Tibial nerve (tissue), 4 donors: ENCODE measurements around the gene CHTF18. TPM values are rescaled to one million over a fixed set of nuclear protein-coding genes. Genes with fewer than 3 reads are reported as not detected.

Experiments used
- DNase-seq, 2 donors: peaks; one replicate each; pipeline ENCODE4 v3.0.0-alpha.2; 2019; ENCODE audit warnings: low spot score in 2 of 2
- H3K27ac ChIP-seq, 4 donors: fragments of 200-600 bp; sonication (generic) in 3 of 4; one replicate each; pipeline ENCODE4 v1.5.1; 2017 to 2019; ENCODE audit warnings: mild to moderate bottlenecking in 1 of 4
- H3K27me3 ChIP-seq, 2 donors: fragments of 200-600 bp; sonication (generic) in 1 of 2; one replicate each; pipeline versions ENCODE4 v1.5.1 to v1.6.0; 2017 to 2019
- H3K36me3 ChIP-seq, 3 donors: fragments of 200-600 bp; sonication (generic); one replicate each; pipeline ENCODE4 v1.5.1; 2018 to 2019
- H3K4me1 ChIP-seq, 4 donors: fragments of 200-600 bp; sonication (generic) in 3 of 4; one replicate each; pipeline ENCODE4 v1.5.1; 2017 to 2019
- H3K4me3 ChIP-seq, 4 donors: fragments of 200-600 bp; sonication (generic) in 3 of 4; one replicate each; pipeline ENCODE4 v1.5.1; 2017 to 2019; ENCODE audit warnings: mild to moderate bottlenecking in 1 of 4, moderate library complexity in 1 of 4
- H3K9me3 ChIP-seq, 4 donors: fragments of 200-600 bp; sonication (generic) in 3 of 4; one replicate each; pipeline ENCODE4 v1.5.1; 2017 to 2019
- EP300 ChIP-seq, 2 donors: sonication (generic); formaldehyde crosslinking; IDR thresholded peaks; one replicate each; pipeline ENCODE4 v1.6.1; 2017; ENCODE audit warnings: antibody characterized with exemption in 2 of 2, mild to moderate bottlenecking in 1 of 2
- POLR2A ChIP-seq, 2 donors: fragments of 450-650 bp; IDR thresholded peaks; one replicate each; pipeline ENCODE4 v1.6.1; 2017; ENCODE audit warnings: antibody characterized with exemption in 2 of 2, mild to moderate bottlenecking in 2 of 2, moderate library complexity in 2 of 2
- WGBS, 2 donors: methylation state at CpG; one replicate each; pipeline ENCODE4 v1.1.5; 2018; 5-methylcytosine and 5-hydroxymethylcytosine counted together
- total RNA-seq, 4 donors: library from RNA; depleted of rRNA; stranded (reverse); fragments of >200 nt; gene quantifications; one replicate each; pipeline ENCODE4 v1.1.0, GENCODE V29; 2016
- TF ChIP-seq, protein P1 (sequence below), 5 experiments: fragments of 200-600 bp in 3 of 5; fragments of 450-650 bp in 2 of 5; sonication (generic) in 3 of 5; IDR thresholded peaks; one replicate each; pipeline ENCODE4 v1.5.1; 2016 to 2019; ENCODE audit warnings: antibody characterized with exemption in 5 of 5, mild to moderate bottlenecking in 3 of 5, moderate library complexity in 2 of 5

Gene CHTF18
- total RNA-seq, 4 donors from 2014 or later: 6.1 to 57.5 (median 17.7) TPM

DNA sequence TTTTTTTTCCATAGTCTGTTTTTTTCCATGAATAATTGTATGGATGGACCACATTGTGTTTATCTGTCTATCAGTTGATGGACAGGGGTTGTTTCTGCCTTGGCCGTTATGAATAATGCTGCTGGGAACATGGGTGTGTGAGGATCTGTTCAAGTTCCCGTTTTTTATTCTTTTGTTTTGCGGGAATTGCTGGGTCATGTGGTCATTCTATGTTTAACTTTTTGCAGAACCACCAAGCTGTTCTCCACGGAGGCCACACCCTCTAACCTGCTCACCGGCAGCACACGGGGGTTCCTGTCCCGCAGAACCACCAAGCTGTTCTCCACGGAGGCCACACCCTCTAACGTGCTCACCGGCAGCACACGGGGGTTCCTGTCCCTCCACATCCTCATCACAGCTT, 33.8 kb upstream of the CHTF18 start:
- WGBS, 2 donors: 51 to 64% methylated on average over 11 of the region's 11 CpGs
- no peak overlapping the region for H3K4me3 ChIP-seq
- no peak for DNase-seq
- H3K36me3 ChIP-seq: no peaks in the 10 kb centered on the region
- no peak overlapping the region for H3K27ac ChIP-seq
- TF ChIP-seq, protein P1, sequence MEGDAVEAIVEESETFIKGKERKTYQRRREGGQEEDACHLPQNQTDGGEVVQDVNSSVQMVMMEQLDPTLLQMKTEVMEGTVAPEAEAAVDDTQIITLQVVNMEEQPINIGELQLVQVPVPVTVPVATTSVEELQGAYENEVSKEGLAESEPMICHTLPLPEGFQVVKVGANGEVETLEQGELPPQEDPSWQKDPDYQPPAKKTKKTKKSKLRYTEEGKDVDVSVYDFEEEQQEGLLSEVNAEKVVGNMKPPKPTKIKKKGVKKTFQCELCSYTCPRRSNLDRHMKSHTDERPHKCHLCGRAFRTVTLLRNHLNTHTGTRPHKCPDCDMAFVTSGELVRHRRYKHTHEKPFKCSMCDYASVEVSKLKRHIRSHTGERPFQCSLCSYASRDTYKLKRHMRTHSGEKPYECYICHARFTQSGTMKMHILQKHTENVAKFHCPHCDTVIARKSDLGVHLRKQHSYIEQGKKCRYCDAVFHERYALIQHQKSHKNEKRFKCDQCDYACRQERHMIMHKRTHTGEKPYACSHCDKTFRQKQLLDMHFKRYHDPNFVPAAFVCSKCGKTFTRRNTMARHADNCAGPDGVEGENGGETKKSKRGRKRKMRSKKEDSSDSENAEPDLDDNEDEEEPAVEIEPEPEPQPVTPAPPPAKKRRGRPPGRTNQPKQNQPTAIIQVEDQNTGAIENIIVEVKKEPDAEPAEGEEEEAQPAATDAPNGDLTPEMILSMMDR (IDR thresholded peaks at IDR 0.05): no peak
- no peak for TF ChIP-seq POLR2A (IDR thresholded peaks at IDR 0.05)
- no peak for TF ChIP-seq EP300 (IDR thresholded peaks at IDR 0.05)
- peaks cover 0 to 8% (median 0%) of the 10 kb centered on the region in 4 donors for H3K9me3 ChIP-seq
- H3K27me3 ChIP-seq: peaks cover 0 to 23% of the 10 kb centered on the region in 2 donors
- H3K4me1 ChIP-seq: no peaks in the 10 kb centered on the region

DNA sequence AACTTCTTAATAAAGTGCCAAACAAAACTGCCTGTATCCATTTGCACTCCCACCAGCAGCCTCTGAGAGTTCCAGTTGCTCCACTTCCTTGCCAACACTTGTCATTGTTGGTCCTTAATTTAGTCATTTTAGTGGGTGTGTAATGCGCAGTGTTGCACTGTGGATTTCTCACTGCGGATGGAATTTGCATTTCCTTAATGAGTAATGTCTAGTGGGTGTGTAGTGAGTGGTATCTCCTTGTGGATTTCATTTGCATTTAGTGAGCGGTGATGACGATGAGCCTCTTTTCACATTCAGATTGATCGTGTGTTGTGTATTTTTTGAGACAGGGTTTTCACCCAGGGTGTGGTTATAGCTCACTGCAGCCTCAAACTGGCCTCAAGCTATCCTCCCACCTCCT, 32.0 kb upstream of the CHTF18 start:
- no peaks in the 10 kb centered on the region for H3K4me1 ChIP-seq
- no peak for DNase-seq
- WGBS, 2 donors: 93 to 94% methylated on average over 5 of the region's 5 CpGs
- H3K9me3 ChIP-seq: peaks cover 0 to 8% (median 0%) of the 10 kb centered on the region in 4 donors
- no peaks in the 10 kb centered on the region for H3K36me3 ChIP-seq
- no peak overlapping the region for H3K4me3 ChIP-seq
- TF ChIP-seq, protein P1 (IDR thresholded peaks at IDR 0.05): no peak
- TF ChIP-seq POLR2A (IDR thresholded peaks at IDR 0.05) (no peak), EP300 (IDR thresholded peaks at IDR 0.05) (no peak)
- H3K27ac ChIP-seq: no peak overlapping the region
- H3K27me3 ChIP-seq: peaks cover 0 to 22% of the 10 kb centered on the region in 2 donors

DNA sequence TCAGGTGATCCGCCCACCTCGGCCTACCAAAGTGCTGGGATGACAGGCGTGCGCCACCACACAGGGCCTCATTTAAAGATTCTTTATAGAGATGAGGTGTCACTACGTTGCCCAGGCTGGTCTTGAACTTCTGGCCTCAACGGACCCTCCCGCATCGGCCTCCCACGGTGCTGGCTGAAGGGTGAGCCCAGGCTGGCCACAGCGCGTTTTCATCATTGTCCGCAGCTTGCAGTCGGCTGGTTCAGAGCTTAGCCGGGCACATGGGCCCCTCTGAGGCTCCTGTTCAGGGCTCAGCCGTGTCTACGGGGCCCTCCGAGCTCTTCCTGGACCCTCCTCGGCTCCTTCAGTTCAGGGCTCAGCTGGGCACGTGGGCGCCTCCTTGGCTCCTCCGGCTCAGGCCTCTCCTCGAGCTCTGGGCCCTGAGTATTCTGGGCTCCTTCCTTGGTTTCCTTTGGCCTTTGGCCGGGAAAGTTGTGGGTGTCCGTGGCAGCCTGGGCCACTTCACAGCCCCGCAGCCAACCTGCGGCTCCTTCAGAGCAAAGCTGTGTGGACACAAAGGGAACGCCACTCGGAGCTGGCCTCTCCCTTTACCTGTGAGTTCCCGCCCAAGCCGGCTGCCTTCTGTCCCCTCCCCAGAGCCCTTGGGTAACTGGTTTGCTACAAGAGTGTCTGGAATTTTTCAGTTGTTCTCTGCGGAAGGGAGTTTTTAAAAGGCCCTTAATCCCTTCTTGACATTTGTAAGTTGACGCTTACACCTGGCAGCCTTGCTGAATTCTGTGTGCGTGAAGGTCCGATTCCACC, 29.1 kb upstream of the CHTF18 start:
- no peaks in the 10 kb centered on the region for H3K36me3 ChIP-seq
- H3K27ac ChIP-seq: no peak overlapping the region
- H3K4me1 ChIP-seq: no peaks in the 10 kb centered on the region
- no peak for DNase-seq
- H3K9me3 ChIP-seq: peaks cover 0 to 8% (median 0%) of the 10 kb centered on the region in 4 donors
- no peak overlapping the region for H3K4me3 ChIP-seq
- H3K27me3 ChIP-seq: peaks cover 0 to 9% of the 10 kb centered on the region in 2 donors
- 73 to 79% methylated on average over 19 to 33 of the region's 34 CpGs for WGBS, 2 donors
- TF ChIP-seq POLR2A (IDR thresholded peaks at IDR 0.05): no peak
- TF ChIP-seq, protein P1 (IDR thresholded peaks at IDR 0.05): no peak
- no peak for TF ChIP-seq EP300 (IDR thresholded peaks at IDR 0.05)

DNA sequence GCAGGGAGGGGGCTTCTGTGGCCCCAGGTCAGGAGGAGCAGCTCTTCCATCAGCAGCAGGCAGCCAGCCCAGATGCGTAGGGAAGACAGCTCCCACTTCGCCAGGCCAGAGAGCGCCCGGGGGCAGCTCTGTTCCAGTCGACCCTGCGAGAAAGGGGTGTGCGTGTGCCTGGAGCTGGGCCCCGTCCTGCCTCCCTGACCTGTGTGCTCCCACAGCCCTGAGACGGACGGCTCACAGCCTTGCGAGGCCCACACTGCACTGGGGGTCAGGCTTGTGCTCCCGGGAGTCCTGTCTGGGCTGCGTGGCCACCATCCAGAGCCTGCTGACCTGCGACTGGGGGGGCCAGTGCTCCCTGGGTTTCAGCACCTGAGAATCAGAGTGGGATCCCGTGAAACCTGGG, 28.4 kb upstream of the CHTF18 start:
- 67% methylated on average over 4 of the region's 15 CpGs; no CpG with 5 or more reads in 1 of the 2 donors for WGBS, 2 donors
- H3K27ac ChIP-seq: no peak overlapping the region
- H3K4me1 ChIP-seq: no peaks in the 10 kb centered on the region
- peaks cover 0 to 14% of the 10 kb centered on the region in 2 donors for H3K27me3 ChIP-seq
- H3K9me3 ChIP-seq: peaks cover 0 to 8% (median 0%) of the 10 kb centered on the region in 4 donors
- no peaks in the 10 kb centered on the region for H3K36me3 ChIP-seq
- no peak for TF ChIP-seq POLR2A (IDR thresholded peaks at IDR 0.05)
- no peak for TF ChIP-seq EP300 (IDR thresholded peaks at IDR 0.05)
- TF ChIP-seq, protein P1 (IDR thresholded peaks at IDR 0.05): no peak
- DNase-seq: no peak
- no peak overlapping the region for H3K4me3 ChIP-seq
